NCI-H2107 treated with DMSO at 0.1 percent for 48 hours (cell line): ENCODE measurements around the gene TMSB10.
A peak's percentile ranks its signal among the peaks of the same experiment; 100 is the strongest.

Experiments used
- DNase-seq: peaks from one replicate; lab custom pipeline; 2025; ENCODE audit not compliant: unreplicated experiment; lab: John Stamatoyannopoulos, UW

The TMSB10 gene

GRCh38 chr2:84879584-84880394 is 25.7 kb upstream of the TMSB10 start:
- DNase-seq, result no peak

GRCh38 chr2:84880395-84880644 is 25.1 kb upstream of the TMSB10 start:
- no peak for DNase-seq

GRCh38 chr2:84880645-84881521 is 24.6 kb upstream of the TMSB10 start, which contains the start of gene TRABD2A:
Gene TRABD2A (minus strand): TSS chr2:84881084. CDS start chr2:84881039, 45 bp downstream.
- DNase-seq, result no peak

- peak; percentile 45 for DNase-seq
Observed at GRCh38 chr2:84881581-84882413, 23.7 kb upstream of the TMSB10 start.

- DNase-seq, result no peak
Observed at GRCh38 chr2:84882414-84882738, 23.1 kb upstream of the TMSB10 start.

GRCh38 chr2:84882775-84883550 is 22.5 kb upstream of the TMSB10 start:
- no peak for DNase-seq

- no peak for DNase-seq
Observed at GRCh38 chr2:84884449-84884848, 21.0 kb upstream of the TMSB10 start.

- no peak for DNase-seq
Observed at GRCh38 chr2:84885111-84885510, 20.3 kb upstream of the TMSB10 start.

GRCh38 chr2:84886791-84887190 is 18.7 kb upstream of the TMSB10 start:
- DNase-seq, result no peak

GRCh38 chr2:84888401-84889276 is 16.8 kb upstream of the TMSB10 start:
- DNase-seq, result no peak

- DNase-seq, result no peak
Observed at GRCh38 chr2:84889332-84889731, 16.1 kb upstream of the TMSB10 start.

- DNase-seq, result no peak
Observed at GRCh38 chr2:84891355-84892010, 14.0 kb upstream of the TMSB10 start.

GRCh38 chr2:84894131-84894586 is 11.3 kb upstream of the TMSB10 start:
- DNase-seq, result peak; percentile 67

GRCh38 chr2:84894758-84895520 is 10.5 kb upstream of the TMSB10 start:
- DNase-seq, result no peak

GRCh38 chr2:84896567-84896966 is 8.9 kb upstream of the TMSB10 start:
- DNase-seq, result no peak

GRCh38 chr2:84897773-84898172 is 7.7 kb upstream of the TMSB10 start:
- no peak for DNase-seq

GRCh38 chr2:84899304-84900204 is 5.9 kb upstream of the TMSB10 start:
- no peak for DNase-seq
